Endothelial cell of umbilical vein (primary cell): Measurements from ENCODE around the gene SUN3. TPM values are rescaled to one million over a fixed set of nuclear protein-coding genes. Genes with fewer than 3 reads are reported as not detected.
"Not testable (repeated sequence)": the region's sequence is repeated elsewhere in the genome, so short reads cannot be mapped to it uniquely, and the experiment has no call there.

Experiments
- BruUV-seq: library from RNA; stranded (reverse); fragments of 400-500 nt; replicated peaks from 2 replicates; lab custom pipeline; 2021; lab: Mats Ljungman, UMichigan
- CTCF ChIA-PET: fragments of 300-600, 350-600 bp; sonication (Branson Sonifier 250); formaldehyde crosslinking; loops from one replicate; lab custom pipeline; 2021; ENCODE audit warnings: antibody characterized with exemption, inconsistent platforms; lab: Charles Lee
- POLR2A ChIA-PET: fragments of 300-600, 350-600 bp; sonication (Branson Sonifier 250); formaldehyde crosslinking; loops from one replicate; lab custom pipeline; 2021; ENCODE audit warnings: antibody characterized with exemption, inconsistent platforms; lab: Charles Lee
- DNase-seq: peaks from one replicate; pipeline ENCODE4 v3.0.0-alpha.2; 2011; ENCODE audit warnings: low read depth, low spot score
- FAIRE-seq: peaks from 2 replicates; lab custom pipeline; 2011; peaks lifted over from hg19 to GRCh38; lab: Jason Lieb, UNC
- H2AFZ ChIP-seq: 2 replicates; pipeline ENCODE4 v1.6.0; 2012; ENCODE audit warnings: low read depth, low read length, control low read depth, inconsistent platforms
- H3K27ac ChIP-seq: 2 replicates; pipeline ENCODE4 v1.5.1; 2011; ENCODE audit warnings: low read depth, mild to moderate bottlenecking, control low read depth, low read length, moderate library complexity; ENCODE audit not compliant: insufficient read depth
- H3K27me3 ChIP-seq, 2 experiments: 2 replicates each; pipeline versions ENCODE4 v1.6.0 to v1.6.1; 2011; ENCODE audit warnings: low read length in 2 of 2, mixed read lengths in 1 of 2; ENCODE audit not compliant: control insufficient read depth in 2 of 2, insufficient read depth in 2 of 2
- H3K36me3 ChIP-seq, 2 experiments: 2 replicates in 1 of 2; 3 replicates in 1 of 2; pipeline ENCODE4 v1.5.1; 2011; ENCODE audit warnings: low read length in 2 of 2, mild to moderate bottlenecking in 1 of 2, moderate library complexity in 1 of 2; ENCODE audit not compliant: control insufficient read depth in 2 of 2, insufficient read depth in 2 of 2; ENCODE audit errors: extremely low read depth in 1 of 2
- H3K4me1 ChIP-seq: 3 replicates; pipeline ENCODE4 v1.5.1; 2011; ENCODE audit warnings: mild to moderate bottlenecking, low read length; ENCODE audit not compliant: control insufficient read depth, insufficient read depth; ENCODE audit errors: extremely low read depth
- H3K4me2 ChIP-seq: 2 replicates; pipeline ENCODE4 v1.6.1; 2011; ENCODE audit warnings: low read length, control low read depth, mixed read lengths; ENCODE audit not compliant: insufficient read depth
- H3K4me3 ChIP-seq, 3 experiments: fragments of 200-600 bp in 1 of 3; sonication (generic), shearing (Covaris generic) in 1 of 3; replicated peaks in 1 of 3; 2 replicates each; pipeline ENCODE4 v1.5.1; 2011 to 2016; ENCODE audit warnings: control low read depth in 3 of 3, low read length in 3 of 3, mild to moderate bottlenecking in 2 of 3, inconsistent platforms in 1 of 3, low read depth in 1 of 3, moderate library complexity in 1 of 3; ENCODE audit not compliant: insufficient read depth in 1 of 3
- H3K79me2 ChIP-seq: 2 replicates; pipeline ENCODE4 v1.6.0; 2012; ENCODE audit warnings: low read length, inconsistent platforms; ENCODE audit not compliant: control insufficient read depth, insufficient read depth
- H3K9ac ChIP-seq: replicated peaks from 2 replicates; pipeline ENCODE3; 2011; ENCODE audit warnings: low read length, control low read depth; ENCODE audit not compliant: insufficient read depth; ENCODE audit errors: extremely low read depth
- H3K9me1 ChIP-seq: replicated peaks from 3 replicates; pipeline ENCODE4 v1.6.0; 2011; ENCODE audit warnings: mild to moderate bottlenecking, low read length; ENCODE audit not compliant: control insufficient read depth, insufficient read depth; ENCODE audit errors: extremely low read depth
- H3K9me3 ChIP-seq: replicated peaks from 2 replicates; pipeline ENCODE4 v1.5.1; 2012; ENCODE audit warnings: low read length, inconsistent platforms; ENCODE audit not compliant: control insufficient read depth, insufficient read depth
- H4K20me1 ChIP-seq: replicated peaks from 2 replicates; pipeline ENCODE3; 2011; ENCODE audit warnings: mild to moderate bottlenecking, low read length; ENCODE audit not compliant: control insufficient read depth, insufficient read depth; ENCODE audit errors: extremely low read depth
- EZH2 ChIP-seq: IDR thresholded peaks from 2 replicates; pipeline ENCODE4 v1.6.1; 2012; ENCODE audit warnings: borderline replicate concordance, low read depth, mild to moderate bottlenecking, moderate library complexity, low read length, inconsistent platforms; ENCODE audit not compliant: severe bottlenecking
- FOS ChIP-seq: IDR thresholded peaks from 2 replicates; pipeline ENCODE4 v1.6.1; 2011; ENCODE audit warnings: mild to moderate bottlenecking, low read length, moderate library complexity, borderline replicate concordance; ENCODE audit not compliant: insufficient read depth
- GATA2 ChIP-seq: IDR thresholded peaks from 2 replicates; pipeline ENCODE4 v1.7.0; 2011; ENCODE audit warnings: low read depth, mild to moderate bottlenecking, moderate library complexity, mixed read lengths, low read length; ENCODE audit not compliant: insufficient read length, insufficient read depth
- JUN ChIP-seq: IDR thresholded peaks from 2 replicates; pipeline ENCODE4 v1.6.1; 2011; ENCODE audit warnings: borderline replicate concordance, low read depth; ENCODE audit not compliant: insufficient read length, insufficient read depth
- MAX ChIP-seq: IDR thresholded peaks from 2 replicates; pipeline ENCODE4 v1.6.1; 2011; ENCODE audit not compliant: insufficient read depth, insufficient read length
- MYC ChIP-seq: IDR thresholded peaks from one replicate; pipeline ENCODE4 v1.6.1; 2011; ENCODE audit warnings: mild to moderate bottlenecking, low read depth, low read length
- POLR2A ChIP-seq: IDR thresholded peaks from 2 replicates; pipeline ENCODE4 v1.6.1; 2012; ENCODE audit warnings: low read depth, mild to moderate bottlenecking, control low read depth, low read length
- POLR2AphosphoS5 ChIP-seq: IDR thresholded peaks from 2 replicates; pipeline ENCODE4 v1.6.1; 2012; ENCODE audit warnings: low read depth, mild to moderate bottlenecking, control low read depth, low read length, moderate library complexity; ENCODE audit not compliant: insufficient read depth
- dilution Hi-C: fragments of 300-500 bp; cut with MboI; formaldehyde crosslinking; loops from one replicate; pipeline ENCODE4 v1.15.0; 2019; ENCODE audit warnings: low sequenced_read_pairs; ENCODE audit not compliant: extremely low pct_ligation_motif_present
- intact Hi-C: fragments of 100-400 bp; cut with micrococcal nuclease; formaldehyde crosslinking; loops from one replicate; pipeline ENCODE4 v1.10.0; 2022
- polyA plus RNA-seq, 4 experiments: library from polyadenylated mRNA; depleted of rRNA in 3 of 4; stranded (reverse) in 3 of 4; unstranded in 1 of 4; fragments of >200 nt; gene quantifications; 2 replicates each; pipeline versions ENCODE4 v1.2.1 to v1.2.3, GENCODE V29; 2011 to 2012; ENCODE audit warnings: missing spikeins in 1 of 4
- total RNA-seq: library from RNA; stranded (reverse); gene quantifications from 2 replicates; pipeline ENCODE4 v1.2.3, GENCODE V29; 2021
- TF ChIP-seq, protein P1 (sequence below), 2 donors: IDR thresholded peaks; 1 replicate in 1 of 2; 2 replicates in 1 of 2; pipeline ENCODE4 v1.5.1; 2011; ENCODE audit warnings: low read length in 2 of 2, mild to moderate bottlenecking in 2 of 2, moderate library complexity in 2 of 2, control low read depth in 1 of 2, inconsistent platforms in 1 of 2, low read depth in 1 of 2; ENCODE audit not compliant: insufficient read depth in 1 of 2; ENCODE audit errors: extremely low read depth in 1 of 2

SUN3 gene
- total and polyA plus RNA-seq, 2 donors (not counting 3 experiments of a cell fraction or from before 2014, with no cell fraction given): not detected

DNA sequence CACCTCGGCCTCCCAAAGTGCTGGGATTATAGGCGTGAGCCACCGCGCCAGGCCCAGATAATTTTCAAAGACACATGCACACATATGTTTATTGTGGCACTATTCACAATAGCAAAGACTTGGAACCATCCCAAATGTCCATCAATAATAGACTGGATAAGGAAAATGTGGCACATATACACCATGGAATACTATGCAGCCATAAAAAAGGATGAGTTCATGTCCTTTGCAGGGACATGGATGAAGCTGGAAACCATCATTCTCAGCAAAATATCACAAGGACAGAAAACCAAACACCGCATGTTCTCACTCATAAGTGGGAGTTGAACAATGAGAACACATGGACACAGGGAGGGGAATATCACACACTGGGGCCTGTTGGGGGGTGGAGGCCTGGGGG is 48.3 kb downstream of the SUN3 start:
- H3K9ac ChIP-seq, POLR2A ChIA-PET, H2AFZ ChIP-seq, intact Hi-C loops, BruUV-seq, DNase-seq, H4K20me1 ChIP-seq, FAIRE-seq, H3K27ac ChIP-seq, H3K9me3 ChIP-seq, H3K27me3 ChIP-seq, dilution Hi-C loops, H3K9me1 ChIP-seq, H3K4me2 ChIP-seq, H3K4me3 ChIP-seq: not testable (repeated sequence)
- Histone ChIP-seq H3K4me1 (peaks cover 11% of the 10 kb centered on the region), H3K79me2 (peaks cover 12% of the 10 kb centered on the region), H3K36me3 (peaks cover 11 to 13% of the 10 kb centered on the region in 2 experiments)
- CTCF ChIA-PET: interaction anchor here (1.3 kb wide), 1 partner anchor 11 kb away, joined by 3 read pairs; no protein-coding TSS in a partner anchor

DNA sequence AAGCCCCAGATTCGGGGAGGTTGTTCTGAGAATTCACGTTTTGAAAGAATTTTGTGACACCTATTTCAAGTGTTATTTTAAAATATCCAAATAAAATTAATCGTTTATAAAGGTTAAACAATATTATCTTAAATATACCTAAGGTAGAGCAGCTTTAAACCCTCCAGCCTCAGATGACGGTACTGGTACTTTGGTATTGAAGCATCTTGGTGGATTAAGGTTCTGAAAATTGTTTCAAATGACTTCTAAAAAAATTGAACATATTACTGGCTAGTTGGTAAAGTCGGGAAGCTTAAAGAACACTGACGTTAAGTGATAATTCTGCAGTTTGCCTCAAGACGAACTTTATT is 49.1 kb downstream of the SUN3 start:
- peak overlapping the region; percentile 2 for H3K27ac ChIP-seq
- dilution Hi-C loops (no loop called here), intact Hi-C loops (loop anchor here (1.0 to 2.0 kb wide), 4 partner anchors 11 to 108 kb away; no protein-coding TSS in a partner anchor)
- FAIRE-seq (no peak), DNase-seq (peak; percentile 12)
- no peaks in the 10 kb centered on the region for H3K9me1 ChIP-seq
- peaks cover 0 to 4% of the 10 kb centered on the region in 2 experiments for H3K27me3 ChIP-seq
- H3K9me3 ChIP-seq: no peaks in the 10 kb centered on the region
- peak overlapping the region; percentile 0 for H3K4me2 ChIP-seq
- no peaks in the 10 kb centered on the region for H4K20me1 ChIP-seq
- H2AFZ ChIP-seq: no peak overlapping the region
- no peak for TF ChIP-seq POLR2AphosphoS5
- TF ChIP-seq GATA2: no peak
- no peak for TF ChIP-seq FOS
- TF ChIP-seq, protein P1, sequence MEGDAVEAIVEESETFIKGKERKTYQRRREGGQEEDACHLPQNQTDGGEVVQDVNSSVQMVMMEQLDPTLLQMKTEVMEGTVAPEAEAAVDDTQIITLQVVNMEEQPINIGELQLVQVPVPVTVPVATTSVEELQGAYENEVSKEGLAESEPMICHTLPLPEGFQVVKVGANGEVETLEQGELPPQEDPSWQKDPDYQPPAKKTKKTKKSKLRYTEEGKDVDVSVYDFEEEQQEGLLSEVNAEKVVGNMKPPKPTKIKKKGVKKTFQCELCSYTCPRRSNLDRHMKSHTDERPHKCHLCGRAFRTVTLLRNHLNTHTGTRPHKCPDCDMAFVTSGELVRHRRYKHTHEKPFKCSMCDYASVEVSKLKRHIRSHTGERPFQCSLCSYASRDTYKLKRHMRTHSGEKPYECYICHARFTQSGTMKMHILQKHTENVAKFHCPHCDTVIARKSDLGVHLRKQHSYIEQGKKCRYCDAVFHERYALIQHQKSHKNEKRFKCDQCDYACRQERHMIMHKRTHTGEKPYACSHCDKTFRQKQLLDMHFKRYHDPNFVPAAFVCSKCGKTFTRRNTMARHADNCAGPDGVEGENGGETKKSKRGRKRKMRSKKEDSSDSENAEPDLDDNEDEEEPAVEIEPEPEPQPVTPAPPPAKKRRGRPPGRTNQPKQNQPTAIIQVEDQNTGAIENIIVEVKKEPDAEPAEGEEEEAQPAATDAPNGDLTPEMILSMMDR (IDR thresholded peaks at IDR 0.05; ENCODE audit: extremely low read depth in 1 of 2, insufficient read depth in 1 of 2, low read depth in 1 of 2, low read length in 2 of 2): no peak
- no peak for TF ChIP-seq MAX
- no peak for TF ChIP-seq MYC
- TF ChIP-seq POLR2A: no peak
- no peak for TF ChIP-seq JUN
- no peak for TF ChIP-seq EZH2
- peaks cover 12% of the 10 kb centered on the region for H3K79me2 ChIP-seq
- H3K4me3 ChIP-seq: peak overlapping the region; percentile 0 to 93 (median 89)
- H3K36me3 ChIP-seq: peaks cover 13 to 15% of the 10 kb centered on the region in 2 experiments
- H3K4me1 ChIP-seq: peaks cover 11% of the 10 kb centered on the region
- no peak overlapping the region for H3K9ac ChIP-seq
- CTCF ChIA-PET: interaction anchor here (1.1 to 1.3 kb wide), 2 partner anchors 9 to 12 kb away, joined by 3 read pairs; no protein-coding TSS in a partner anchor
- BruUV-seq: no TSS peak
- POLR2A ChIA-PET: no interaction called here
